Lower leg skin (tissue), 4 donors: ENCODE data around the gene TMEM209. TPM values are rescaled to one million over a fixed set of nuclear protein-coding genes. Genes with fewer than 3 reads are reported as not detected.

ENCODE experiments used
- DNase-seq, 2 donors: peaks; one replicate each; pipeline ENCODE4 v3.0.0-alpha.2; 2019; ENCODE audit warnings: low spot score in 2 of 2
- H3K4me3 ChIP-seq: fragments of 200-600 bp; sonication (generic); 2 replicates; pipeline ENCODE4 v1.5.1; 2017; ENCODE audit warnings: mild to moderate bottlenecking, low read depth; ENCODE audit not compliant: poor library complexity, severe bottlenecking
- CTCF ChIP-seq, 3 donors: fragments of 450-650 bp; IDR thresholded peaks; one replicate each; pipeline ENCODE4 v1.5.1; 2016; ENCODE audit warnings: antibody characterized with exemption in 3 of 3, mild to moderate bottlenecking in 3 of 3, moderate library complexity in 2 of 3
- POLR2A ChIP-seq, 2 donors: fragments of 450-650 bp; IDR thresholded peaks; one replicate each; pipeline ENCODE4 v1.6.1; 2016 to 2017; ENCODE audit warnings: antibody characterized with exemption in 2 of 2, mild to moderate bottlenecking in 1 of 2, moderate library complexity in 1 of 2
- WGBS, 2 donors: methylation state at CpG; one replicate each; pipeline ENCODE4 v1.1.5; 2018; 5-methylcytosine and 5-hydroxymethylcytosine counted together
- intact Hi-C: fragments of 100-400 bp; cut with DNase I; formaldehyde crosslinking; loops from one replicate; pipeline ENCODE4 v1.15.0; 2023; ENCODE audit warnings: low total_unique reads
- total RNA-seq, 4 donors: library from RNA; depleted of rRNA; stranded (reverse); fragments of >200 nt; gene quantifications; one replicate each; pipeline ENCODE4 v1.1.0, GENCODE V29; 2016

The TMEM209 gene
- total RNA-seq, 4 donors from 2014 or later, result 8.0 to 12.7 (median 9.7) TPM

GRCh38 chr7:130141884-130142653 lies 63.1 kb downstream of the TMEM209 start:
- TF ChIP-seq CTCF (IDR thresholded peaks at IDR 0.05) (no peak), POLR2A (IDR thresholded peaks at IDR 0.05) (no peak)
- intact Hi-C loops, result no loop called here
- DNase-seq, result peak in 1 of 2 donors; percentile 79
- WGBS, 2 donors, result 69% methylated on average over 16 to 17 of the region's 17 CpGs
- H3K4me3 ChIP-seq, result peak overlapping the region; percentile 20

- intact Hi-C loops, result no loop called here
- DNase-seq, result peak; percentile 63 to 90
- H3K4me3 ChIP-seq, result peak overlapping the region; percentile 20
- TF ChIP-seq CTCF (IDR thresholded peaks at IDR 0.05), result no peak
- no peak for TF ChIP-seq POLR2A (IDR thresholded peaks at IDR 0.05)
- WGBS, 2 donors, result 3 to 4% methylated on average over 18 to 23 of the region's 39 CpGs
These were observed 63.9 kb downstream of the TMEM209 start for GRCh38 chr7:130141161-130141883.

GRCh38 chr7:130140551-130141160 lies 64.5 kb downstream of the TMEM209 start:
- WGBS, 2 donors, result 79 to 87% methylated on average over 47 of the region's 47 CpGs

GRCh38 chr7:130139193-130139960 lies 65.8 kb downstream of the TMEM209 start:
- H3K4me3 ChIP-seq, result no peak overlapping the region
- intact Hi-C loops, result no loop called here
- TF ChIP-seq CTCF (IDR thresholded peaks at IDR 0.05) (no peak), POLR2A (IDR thresholded peaks at IDR 0.05) (no peak)
- 96 to 98% methylated on average over 2 of the region's 2 CpGs for WGBS, 2 donors
- no peak for DNase-seq

More at GRCh38 chr7:130140551-130141160, 64.5 kb downstream of the TMEM209 start:
- no peak overlapping the region for H3K4me3 ChIP-seq
- no peak for TF ChIP-seq CTCF (IDR thresholded peaks at IDR 0.05)
- TF ChIP-seq POLR2A (IDR thresholded peaks at IDR 0.05), result no peak
- intact Hi-C loops, result no loop called here
- DNase-seq, result no peak

- intact Hi-C loops, result no loop called here
- H3K4me3 ChIP-seq, result no peak overlapping the region
- DNase-seq, result no peak
- TF ChIP-seq CTCF (IDR thresholded peaks at IDR 0.05) (no peak), POLR2A (IDR thresholded peaks at IDR 0.05) (no peak)
- 95 to 97% methylated on average over 4 of the region's 4 CpGs for WGBS, 2 donors
These were observed 68.0 kb downstream of the TMEM209 start for GRCh38 chr7:130137207-130137606.
